Osteocyte (in vitro differentiated cells): ENCODE results near the gene ZNF334. TPM values are rescaled to one million over a fixed set of nuclear protein-coding genes. Genes with fewer than 3 reads are reported as not detected.

ENCODE experiments used
- DNase-seq: peaks from one replicate; pipeline ENCODE4 v3.0.0; 2021; ENCODE audit warnings: mixed read lengths; ENCODE audit not compliant: unreplicated experiment; ENCODE audit errors: extremely low spot score
- H3K27ac Mint-ChIP-seq: one replicate; pipeline ENCODE4 v1.8.0; 2021; ENCODE audit warnings: mild to moderate bottlenecking, mixed read lengths; ENCODE audit not compliant: unreplicated experiment
- H3K27me3 Mint-ChIP-seq: one replicate; pipeline ENCODE4 v1.8.0; 2021; ENCODE audit warnings: mixed read lengths; ENCODE audit not compliant: unreplicated experiment
- H3K36me3 Mint-ChIP-seq: one replicate; pipeline ENCODE4 v1.8.0; 2021; ENCODE audit warnings: mixed read lengths; ENCODE audit not compliant: unreplicated experiment
- H3K4me1 Mint-ChIP-seq: one replicate; pipeline ENCODE4 v1.8.0; 2021; ENCODE audit warnings: mixed read lengths; ENCODE audit not compliant: unreplicated experiment
- H3K4me3 Mint-ChIP-seq: one replicate; pipeline ENCODE4 v1.8.0; 2021; ENCODE audit warnings: mild to moderate bottlenecking, moderate library complexity, mixed read lengths; ENCODE audit not compliant: unreplicated experiment
- H3K9me3 Mint-ChIP-seq: one replicate; pipeline ENCODE4 v1.8.0; 2021; ENCODE audit warnings: mixed read lengths; ENCODE audit not compliant: unreplicated experiment
- total RNA-seq: library from RNA; stranded (reverse); gene quantifications from 2 replicates; pipeline ENCODE4 v1.2.1, GENCODE V29; 2021
- TF ChIP-seq, protein P1 (sequence below): fragments of 200-600 bp; sonication (generic); IDR thresholded peaks from 2 replicates; pipeline ENCODE4 v1.5.0; 2021; ENCODE audit warnings: antibody characterized with exemption, mild to moderate bottlenecking, moderate library complexity

ZNF334 gene
- total RNA-seq, 1 donor from 2014 or later, result 3.7 TPM

- peaks cover 6% of the 10 kb centered on the region for H3K27me3 Mint-ChIP-seq
- H3K36me3 Mint-ChIP-seq, result peaks cover 15% of the 10 kb centered on the region
- no peak overlapping the region for H3K4me3 Mint-ChIP-seq
- H3K4me1 Mint-ChIP-seq, result no peaks in the 10 kb centered on the region
- H3K9me3 Mint-ChIP-seq, result peaks cover 17% of the 10 kb centered on the region
- H3K27ac Mint-ChIP-seq, result no peak overlapping the region
- no peak for DNase-seq
- TF ChIP-seq, protein P1, sequence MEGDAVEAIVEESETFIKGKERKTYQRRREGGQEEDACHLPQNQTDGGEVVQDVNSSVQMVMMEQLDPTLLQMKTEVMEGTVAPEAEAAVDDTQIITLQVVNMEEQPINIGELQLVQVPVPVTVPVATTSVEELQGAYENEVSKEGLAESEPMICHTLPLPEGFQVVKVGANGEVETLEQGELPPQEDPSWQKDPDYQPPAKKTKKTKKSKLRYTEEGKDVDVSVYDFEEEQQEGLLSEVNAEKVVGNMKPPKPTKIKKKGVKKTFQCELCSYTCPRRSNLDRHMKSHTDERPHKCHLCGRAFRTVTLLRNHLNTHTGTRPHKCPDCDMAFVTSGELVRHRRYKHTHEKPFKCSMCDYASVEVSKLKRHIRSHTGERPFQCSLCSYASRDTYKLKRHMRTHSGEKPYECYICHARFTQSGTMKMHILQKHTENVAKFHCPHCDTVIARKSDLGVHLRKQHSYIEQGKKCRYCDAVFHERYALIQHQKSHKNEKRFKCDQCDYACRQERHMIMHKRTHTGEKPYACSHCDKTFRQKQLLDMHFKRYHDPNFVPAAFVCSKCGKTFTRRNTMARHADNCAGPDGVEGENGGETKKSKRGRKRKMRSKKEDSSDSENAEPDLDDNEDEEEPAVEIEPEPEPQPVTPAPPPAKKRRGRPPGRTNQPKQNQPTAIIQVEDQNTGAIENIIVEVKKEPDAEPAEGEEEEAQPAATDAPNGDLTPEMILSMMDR, result no peak
Measured at GRCh38 chr20:46507760-46508407, 5.5 kb downstream of the ZNF334 start.

DNA sequence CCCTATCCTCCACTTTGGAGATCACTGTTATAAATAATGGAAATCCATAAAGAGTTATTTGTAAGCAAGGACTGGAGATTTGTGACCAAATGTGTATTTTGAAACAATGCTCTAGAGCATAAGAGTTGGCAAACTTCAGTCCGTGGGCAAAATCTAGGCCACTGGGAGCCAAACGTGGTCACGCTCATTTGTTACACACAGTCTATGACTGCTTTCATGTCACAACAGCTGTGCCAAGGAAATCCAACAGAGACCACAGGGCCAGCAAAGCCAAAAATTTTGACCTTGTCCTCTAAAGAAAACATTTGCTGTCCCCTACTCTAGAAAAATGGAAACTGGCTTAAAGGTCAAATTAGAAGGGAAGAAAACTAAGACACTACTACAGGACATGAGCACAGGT, 7.9 kb downstream of the ZNF334 start:
- peaks cover 6% of the 10 kb centered on the region for H3K27me3 Mint-ChIP-seq
- H3K36me3 Mint-ChIP-seq, result peaks cover 17% of the 10 kb centered on the region
- H3K9me3 Mint-ChIP-seq, result peaks cover 35% of the 10 kb centered on the region
- no peak overlapping the region for H3K27ac Mint-ChIP-seq
- no peak for DNase-seq
- TF ChIP-seq, protein P1, result no peak
- no peaks in the 10 kb centered on the region for H3K4me1 Mint-ChIP-seq
- no peak overlapping the region for H3K4me3 Mint-ChIP-seq

- TF ChIP-seq, protein P1, result no peak
- Mint-ChIP-seq H3K27me3 (no peaks in the 10 kb centered on the region), H3K27ac (no peak overlapping the region), H3K4me1 (no peaks in the 10 kb centered on the region), H3K4me3 (no peak overlapping the region), H3K36me3 (peaks cover 15% of the 10 kb centered on the region), H3K9me3 (peaks cover 51% of the 10 kb centered on the region)
- no peak for DNase-seq
Measured at GRCh38 chr20:46501961-46502360, 11.4 kb downstream of the ZNF334 start.

DNA sequence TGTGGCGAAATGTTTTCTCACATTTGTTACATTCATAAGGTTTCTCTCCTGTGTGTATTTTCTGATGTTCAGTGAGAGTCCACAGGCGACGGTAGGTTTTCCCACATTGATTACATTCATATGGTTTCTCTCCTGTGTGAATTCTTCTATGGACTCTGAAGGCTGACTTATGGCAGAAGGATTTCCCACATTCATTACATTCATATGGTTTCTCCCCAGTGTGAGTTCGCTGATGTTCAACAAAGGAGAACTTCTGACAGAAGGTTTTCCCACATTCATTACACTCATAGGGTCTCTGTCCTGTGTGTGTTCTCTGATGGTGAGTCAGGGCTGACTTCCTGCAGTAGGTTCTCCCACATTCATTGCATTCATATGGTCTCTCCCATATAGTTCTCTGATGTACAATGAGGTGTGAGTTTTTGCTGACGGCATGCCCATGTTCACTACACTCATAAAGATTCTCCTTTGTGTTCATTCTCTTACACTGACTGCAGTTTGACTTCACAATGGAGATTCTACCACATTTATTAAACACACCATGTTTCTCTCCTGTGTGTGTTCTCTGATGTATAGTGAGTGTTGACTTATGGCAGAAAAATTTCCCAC, 11.9 kb downstream of the ZNF334 start:
- Mint-ChIP-seq H3K27me3 (no peaks in the 10 kb centered on the region), H3K4me3 (no peak overlapping the region), H3K9me3 (peaks cover 56% of the 10 kb centered on the region), H3K36me3 (peaks cover 15% of the 10 kb centered on the region), H3K4me1 (no peaks in the 10 kb centered on the region), H3K27ac (no peak overlapping the region)
- DNase-seq, result no peak
- TF ChIP-seq, protein P1, result no peak

GRCh38 chr20:46494077-46494476, 19.3 kb downstream of the ZNF334 start:
- peaks cover 14% of the 10 kb centered on the region for H3K27me3 Mint-ChIP-seq
- TF ChIP-seq, protein P1, result no peak
- no peak overlapping the region for H3K27ac Mint-ChIP-seq
- H3K4me3 Mint-ChIP-seq, result no peak overlapping the region
- H3K4me1 Mint-ChIP-seq, result no peaks in the 10 kb centered on the region
- peaks cover 22% of the 10 kb centered on the region for H3K9me3 Mint-ChIP-seq
- no peak for DNase-seq
- H3K36me3 Mint-ChIP-seq, result no peaks in the 10 kb centered on the region
